ENCODE data around the gene CNTFR.

GRCh38 chr9:34514816-34515215 lies 74.7 kb downstream of the CNTFR start:
- TF ChIP-seq POLR2A (IDR thresholded peaks at IDR 0.05) (no peak), CTCF (IDR thresholded peaks at IDR 0.05 in 4 of 5, conservative IDR thresholded peaks at IDR 0.05 in 1 of 5) (no peak)
